ENCODE results near the gene DLGAP1.

The DLGAP1 gene

GRCh38 chr18:3993941-3994687 lies 461.0 kb downstream of the DLGAP1 start:
- no peak for DNase-seq (ENCODE audit: low read depth)

DNA sequence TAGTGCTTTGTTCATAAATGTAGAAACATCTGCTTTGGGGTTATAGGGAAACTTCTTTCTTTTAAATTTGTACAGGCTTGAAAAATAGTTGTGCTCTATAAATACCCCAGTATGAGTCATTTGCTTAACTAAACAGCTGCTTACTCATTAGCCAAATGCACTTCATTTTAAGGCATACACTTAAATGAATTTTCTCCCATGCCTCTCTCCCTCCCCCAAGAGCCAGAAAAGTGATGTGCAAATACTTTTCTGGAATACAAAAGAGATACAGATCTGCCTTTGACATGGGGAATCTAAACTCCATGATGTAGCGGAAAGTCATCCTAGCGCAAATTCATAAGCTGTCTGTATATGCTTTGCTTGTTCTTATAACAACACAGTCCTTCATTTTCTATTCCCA lies 469.4 kb downstream of the DLGAP1 start:
- DNase-seq (ENCODE audit: low read depth) = peak; percentile 6

DNA sequence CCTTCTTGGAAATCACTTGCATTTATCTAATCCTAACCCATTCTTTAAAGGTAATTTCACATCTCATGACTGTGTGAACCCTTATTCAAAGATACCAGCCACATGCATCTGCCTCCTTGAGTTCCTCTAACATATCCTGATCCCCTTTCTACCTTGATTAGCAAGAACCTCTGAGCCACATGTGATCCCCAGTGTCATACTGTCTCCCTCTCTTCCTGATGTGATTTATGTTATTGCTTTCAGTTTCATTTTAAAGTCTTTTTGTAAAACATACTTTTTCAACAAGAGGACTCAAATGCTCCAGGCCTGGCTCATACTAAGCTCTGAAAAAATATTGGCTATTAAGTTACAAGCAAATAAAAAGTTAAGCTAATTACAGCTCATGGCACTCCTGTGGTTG lies 470.1 kb downstream of the DLGAP1 start:
- no peak for DNase-seq (ENCODE audit: low read depth)

GRCh38 chr18:3984163-3984757 lies 470.8 kb downstream of the DLGAP1 start:
- no peak for DNase-seq (ENCODE audit: low read depth)

- DNase-seq (ENCODE audit: low read depth) = peak; percentile 31
Measured at GRCh38 chr18:3983351-3983969, 471.6 kb downstream of the DLGAP1 start.

GRCh38 chr18:3982541-3982940 lies 472.6 kb downstream of the DLGAP1 start:
- no peak for DNase-seq (ENCODE audit: low read depth)

DNA sequence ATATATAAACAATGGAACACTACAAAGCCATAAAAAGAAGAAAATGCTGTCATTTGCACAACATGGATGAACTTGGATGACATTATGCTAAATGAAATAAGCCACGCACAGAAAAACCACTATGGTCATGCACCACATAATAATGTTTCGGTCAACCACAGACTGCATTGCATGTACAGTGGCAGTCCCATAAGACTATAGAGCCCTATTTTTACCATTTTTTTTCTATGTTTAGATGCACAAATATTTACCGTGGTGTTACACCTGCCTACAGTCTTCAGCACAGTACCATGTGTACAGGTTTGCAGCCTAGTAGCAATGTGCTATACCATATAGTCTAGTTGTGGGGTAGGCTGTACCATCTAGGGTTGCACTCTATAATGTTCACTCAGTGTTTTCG lies 476.1 kb downstream of the DLGAP1 start:
- DNase-seq (ENCODE audit: low read depth) = no peak

DNA sequence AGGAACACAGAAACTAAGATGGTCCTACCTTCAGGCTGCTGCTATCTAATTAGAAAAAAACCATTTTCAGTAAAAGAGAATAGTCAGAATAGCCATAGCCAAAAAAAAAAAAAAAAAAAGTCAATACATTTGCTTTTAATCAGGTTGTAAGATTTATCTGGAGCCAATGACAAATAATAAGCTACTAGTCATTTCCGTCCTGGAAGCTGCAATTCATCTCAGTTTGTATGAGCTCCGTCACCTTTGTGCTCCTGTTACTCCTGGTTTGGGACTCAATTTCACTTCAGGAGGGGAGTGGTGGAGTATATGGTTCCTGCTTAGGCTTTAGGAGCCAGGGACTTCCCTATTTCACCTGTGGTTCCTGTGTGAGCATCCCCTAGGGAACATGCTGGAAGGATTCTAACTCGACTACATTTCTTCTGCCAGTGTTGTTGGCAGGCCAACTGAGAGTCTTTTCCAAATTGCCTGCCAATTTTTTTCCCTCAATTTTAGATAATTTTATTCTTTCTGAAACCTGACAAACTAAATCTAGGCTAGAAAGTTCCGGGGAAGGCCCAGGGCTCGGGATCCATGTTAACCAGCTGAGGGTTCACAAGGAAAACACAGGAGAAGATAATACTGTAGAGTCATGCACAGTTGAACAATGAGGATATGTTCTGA lies 481.8 kb downstream of the DLGAP1 start:
- no peak for DNase-seq (ENCODE audit: low read depth)

DNA sequence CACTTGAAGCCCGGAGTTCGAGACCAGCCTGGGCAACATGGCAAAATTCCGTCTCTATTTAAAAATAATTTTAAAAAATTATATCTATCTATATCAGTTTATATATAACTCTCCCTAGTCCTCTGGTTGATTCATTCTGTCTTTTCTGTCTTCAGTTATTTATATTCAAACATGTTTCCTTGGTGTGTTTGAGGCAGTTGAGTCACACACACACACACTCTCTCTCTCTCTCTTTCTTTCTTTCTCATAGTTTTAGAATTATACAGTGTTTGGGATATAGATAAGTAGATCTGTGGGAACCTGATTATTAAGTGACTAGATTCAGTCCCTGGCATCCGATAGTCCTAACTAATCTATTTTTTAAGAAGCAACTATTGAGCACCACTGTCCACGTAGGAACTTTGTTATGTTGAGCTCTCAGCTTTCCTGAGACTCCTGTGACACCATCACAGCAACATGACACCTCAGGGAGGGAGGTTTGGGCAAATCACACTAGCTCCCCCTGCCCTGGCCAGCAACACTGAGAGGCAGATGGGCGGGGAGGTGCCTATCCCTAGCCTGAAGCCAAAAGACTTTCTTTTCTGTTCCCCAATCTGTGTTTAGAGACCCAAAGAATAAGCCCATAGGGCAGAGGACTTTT lies 482.7 kb downstream of the DLGAP1 start:
- no peak for DNase-seq (ENCODE audit: low read depth)

- DNase-seq (ENCODE audit: low read depth) = no peak
Measured at GRCh38 chr18:3970929-3971328, 484.2 kb downstream of the DLGAP1 start.

- DNase-seq (ENCODE audit: low read depth) = no peak
Measured at GRCh38 chr18:3967359-3968180, 487.5 kb downstream of the DLGAP1 start.

DNA sequence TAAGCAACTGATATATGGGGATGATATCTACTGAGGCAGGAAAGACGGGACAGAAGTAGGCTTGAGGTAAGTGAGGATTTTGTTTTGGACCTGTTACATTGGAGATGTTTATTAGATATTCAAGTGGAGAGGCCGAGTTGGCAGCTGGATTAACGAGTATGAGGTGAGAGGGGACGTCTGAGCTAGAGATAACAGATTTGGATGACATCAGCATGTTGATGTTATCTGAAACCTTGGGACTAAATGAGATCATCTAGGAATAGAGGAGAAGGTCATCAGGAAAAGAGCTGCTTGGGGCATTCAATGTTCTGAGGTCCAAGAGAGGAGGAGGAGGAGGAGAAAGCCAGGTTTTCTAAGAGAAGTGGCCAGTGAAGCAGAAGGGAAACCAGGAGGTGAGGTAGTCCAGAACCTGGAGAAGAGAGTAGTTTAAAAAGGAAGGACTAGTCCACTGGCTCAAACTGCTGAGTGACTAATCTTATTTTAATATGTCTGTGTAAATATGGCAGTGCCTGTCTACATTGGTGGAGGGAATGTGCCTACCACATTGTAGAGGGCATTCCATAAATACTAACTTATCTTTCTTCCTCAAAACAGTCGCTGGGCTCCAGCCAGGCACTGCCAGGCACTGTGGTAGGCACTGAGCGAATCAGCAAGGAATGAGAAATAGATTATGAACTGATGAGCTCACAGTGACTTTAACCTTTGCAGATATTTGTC lies 488.3 kb downstream of the DLGAP1 start:
- DNase-seq (ENCODE audit: low read depth) = peak; percentile 3

- DNase-seq (ENCODE audit: low read depth) = no peak
Measured at GRCh38 chr18:3966246-3966641, 488.9 kb downstream of the DLGAP1 start.

DNA sequence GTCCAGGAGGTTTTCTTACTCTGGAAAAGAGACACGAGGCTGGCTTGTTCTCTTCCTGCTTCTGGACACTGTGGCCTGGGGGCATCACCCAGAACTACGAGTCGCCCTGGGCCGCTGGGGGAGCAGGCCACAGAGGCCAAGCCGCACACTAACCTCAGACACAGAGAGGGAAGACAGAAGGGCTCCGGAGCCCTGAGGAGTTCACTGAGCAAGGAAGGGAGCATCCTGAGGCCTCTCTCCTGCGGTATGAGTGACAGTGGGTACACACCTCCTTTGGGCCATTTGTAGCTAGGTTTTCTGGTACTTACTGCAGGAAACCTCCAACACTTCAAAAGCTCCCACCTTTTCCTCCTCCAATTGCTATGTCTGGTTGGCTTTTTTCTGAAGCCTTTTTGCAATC lies 494.1 kb downstream of the DLGAP1 start:
- DNase-seq (ENCODE audit: low read depth) = no peak

DNA sequence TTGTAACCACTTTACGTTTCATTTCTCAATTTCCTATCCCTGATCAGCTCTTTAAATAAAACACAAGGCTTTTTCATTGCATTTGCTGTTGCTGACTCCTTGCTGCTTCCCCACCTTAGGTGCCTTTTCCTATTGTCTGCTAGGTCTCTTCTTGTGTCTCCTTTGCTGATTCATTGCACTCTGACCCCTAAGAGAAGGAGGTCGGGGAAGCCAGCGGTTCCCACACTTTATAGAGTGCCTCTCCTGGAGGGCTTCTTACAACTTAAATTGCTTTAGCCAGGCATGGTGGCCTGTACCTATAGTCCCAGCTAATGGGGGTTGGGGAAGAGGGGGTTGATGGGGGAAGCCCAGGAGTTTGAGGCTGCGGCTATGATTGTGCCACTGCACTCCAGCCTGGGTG lies 495.0 kb downstream of the DLGAP1 start:
- DNase-seq (ENCODE audit: low read depth) = no peak

GRCh38 chr18:3952031-3952430 lies 503.1 kb downstream of the DLGAP1 start:
- no peak for DNase-seq (ENCODE audit: low read depth)

DNA sequence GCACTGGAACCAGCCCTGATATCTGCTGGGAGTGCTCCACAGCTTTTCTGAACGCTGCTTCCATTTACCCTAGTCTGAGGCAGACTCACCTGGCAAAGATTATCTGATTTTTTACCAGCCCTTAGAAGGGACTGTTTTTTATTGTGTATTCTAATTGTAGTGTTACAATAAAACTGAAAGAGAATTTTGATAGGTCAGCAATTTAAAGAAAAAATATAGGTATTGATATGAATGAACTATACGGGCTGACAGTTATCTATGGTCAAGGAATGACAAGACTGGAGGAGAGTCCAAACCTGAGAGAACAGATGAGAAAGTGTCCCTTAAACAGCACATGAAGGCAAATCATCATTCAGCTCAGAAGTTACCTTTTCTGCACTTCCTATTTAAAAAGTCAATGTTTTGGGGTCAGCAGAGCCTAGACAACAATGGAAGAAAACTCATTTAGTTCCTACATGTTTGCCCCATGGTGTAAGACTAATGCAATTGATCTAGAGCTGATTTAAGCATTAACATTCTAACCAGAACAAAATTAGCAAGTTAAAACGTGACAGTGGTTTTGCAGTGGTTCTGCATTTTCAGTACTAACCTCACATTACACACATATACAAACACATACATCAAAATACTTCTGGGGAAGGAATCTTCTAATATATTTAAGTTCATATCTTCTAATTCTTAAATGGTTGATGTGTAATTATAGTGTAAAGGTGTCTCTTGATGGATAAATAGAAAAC lies 504.3 kb downstream of the DLGAP1 start:
- no peak for DNase-seq (ENCODE audit: low read depth)

DNA sequence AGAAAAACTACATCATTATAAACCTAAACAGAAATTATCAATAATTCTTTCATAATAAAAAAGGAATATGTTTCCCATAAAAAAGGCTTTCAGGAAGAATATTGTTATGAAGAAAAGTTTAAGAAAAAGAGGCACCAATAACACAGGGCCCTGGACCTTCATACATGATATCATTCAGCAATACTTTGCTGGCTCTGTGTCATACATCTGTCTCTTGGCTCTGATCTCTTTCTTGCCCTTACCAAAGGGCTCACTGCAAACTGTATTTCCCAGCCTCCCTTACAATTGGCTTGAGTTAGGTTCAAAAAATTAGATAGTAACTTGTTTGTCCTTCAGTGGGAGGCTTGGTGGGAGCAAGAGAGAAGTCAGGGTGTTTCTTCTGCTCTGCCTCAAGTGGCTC lies 506.1 kb downstream of the DLGAP1 start:
- no peak for DNase-seq (ENCODE audit: low read depth)

DNA sequence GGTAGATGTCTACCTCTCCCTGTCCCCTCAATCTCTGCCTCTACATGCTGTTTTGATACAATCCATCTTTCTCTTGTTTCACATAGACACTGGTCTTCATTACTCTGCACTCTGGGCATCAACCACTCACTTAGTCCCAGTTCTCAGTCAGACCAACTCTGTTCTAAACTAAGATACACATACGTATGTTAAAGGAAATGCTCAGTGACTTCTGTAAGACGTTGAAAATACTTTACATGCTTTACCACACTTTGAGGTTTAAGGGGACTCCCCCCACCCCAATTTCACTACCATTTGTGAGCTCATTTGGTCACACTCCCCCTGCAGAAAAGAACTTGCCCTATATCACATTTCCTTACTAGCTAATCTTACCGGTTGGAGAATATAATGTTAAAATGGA lies 507.7 kb downstream of the DLGAP1 start:
- DNase-seq (ENCODE audit: low read depth) = no peak

DNA sequence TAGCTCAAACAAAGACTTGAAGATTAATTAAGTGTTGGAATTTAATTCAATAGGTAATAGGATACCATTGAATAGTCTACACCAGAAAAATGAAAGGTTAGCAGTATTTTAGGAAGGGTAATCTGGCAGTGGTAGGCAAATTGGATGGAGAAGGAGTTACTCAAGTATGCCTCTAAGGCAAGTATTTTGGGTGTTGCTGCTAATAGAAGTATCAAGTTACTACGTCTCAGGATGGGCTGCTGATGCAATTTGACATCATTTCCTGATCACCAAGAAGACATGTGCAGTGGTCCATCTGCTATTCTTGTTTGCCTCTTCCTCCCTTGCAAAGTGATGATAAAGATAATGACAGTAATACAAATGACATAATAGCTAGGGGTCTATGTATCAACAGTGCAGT lies 519.8 kb downstream of the DLGAP1 start:
- no peak for DNase-seq (ENCODE audit: low read depth)

Measured in iris pigment epithelial cell (primary cell).